ENCODE results near the gene FER. TPM values are rescaled to one million over a fixed set of nuclear protein-coding genes. Genes with fewer than 3 reads are reported as not detected.

FER gene
- total and polyA plus RNA-seq, 2 of the 13 experiments (the other 11 are each of a cell fraction or from before 2014, with no cell fraction given): 7.9 to 29.0 TPM

- TF ChIP-seq MLXIP (CRISPR knock-in tag; IDR thresholded peaks at IDR 0.05; ENCODE audit: borderline replicate concordance) (no peak), CENPT (CRISPR knock-in tag; IDR thresholded peaks at IDR 0.05; ENCODE audit: low read depth) (no peak), NFKBIZ (CRISPR knock-in tag; IDR thresholded peaks at IDR 0.05) (no peak), ZNF317 (CRISPR knock-in tag; IDR thresholded peaks at IDR 0.05) (no peak; the same call in 1 of the 2 replicates), DPF2 (CRISPR knock-in tag; IDR thresholded peaks at IDR 0.05; ENCODE audit: borderline replicate concordance, low read depth) (no peak), GABPB1 (CRISPR knock-in tag; IDR thresholded peaks at IDR 0.05) (peak; percentile 60; the same call in 1 of the 2 replicates), MTF1 (CRISPR knock-in tag; IDR thresholded peaks at IDR 0.05) (no peak), ZFP36L2 (CRISPR knock-in tag; IDR thresholded peaks at IDR 0.05) (no peak), ZNF143 (CRISPR knock-in tag; IDR thresholded peaks at IDR 0.05) (no peak), PCBP2 (optimal IDR thresholded peaks at IDR 0.05; ENCODE audit: low read depth, low read length, poor library complexity, severe bottlenecking) (no peak), SNAPC2 (CRISPR knock-in tag; IDR thresholded peaks at IDR 0.05) (no peak), SRSF1 (optimal IDR thresholded peaks at IDR 0.05; ENCODE audit: low read depth, low read length) (no peak), TGIF2 (CRISPR knock-in tag; IDR thresholded peaks at IDR 0.05) (no peak), TFDP2 (CRISPR knock-in tag; IDR thresholded peaks at IDR 0.05) (no peak), FOXC1 (CRISPR knock-in tag; IDR thresholded peaks at IDR 0.05; ENCODE audit: borderline replicate concordance) (no peak), RERE (CRISPR knock-in tag; IDR thresholded peaks at IDR 0.05; ENCODE audit: low read depth) (no peak), ZNF644 (CRISPR knock-in tag; IDR thresholded peaks at IDR 0.05; ENCODE audit: low read depth) (peak; percentile 81), UBTF (CRISPR knock-in tag; IDR thresholded peaks at IDR 0.05) (no peak)
These were observed 176.8 kb downstream of the FER start (continued) for GRCh38 chr5:108924457-108924961.

All from HepG2 (cell line).